GM12878 (cell line): ENCODE data around the gene NHSL1. TPM values are rescaled to one million over a fixed set of nuclear protein-coding genes. Genes with fewer than 3 reads are reported as not detected.

Experiments used
- ATAC-seq: fragments of 200-7000 bp; cut with Tn5 transposase; 3 replicates; pipeline ENCODE4 v1.9.1; 2020; ENCODE audit warnings: mild to moderate bottlenecking, moderate library complexity
- BruUV-seq: library from RNA; stranded (reverse); fragments of 400-500 nt; replicated peaks from 2 replicates; lab custom pipeline; 2021; lab: Mats Ljungman, UMichigan
- CTCF ChIA-PET: fragments of 300-600 bp; sonication (Branson Sonifier 250); formaldehyde crosslinking; extraction: SDS; loops from one replicate; lab custom pipeline; 2021; ENCODE audit warnings: inconsistent platforms; lab: Yijun Ruan, JAX
- POLR2A ChIA-PET: fragments of 350-600 bp; formaldehyde crosslinking; extraction: SDS; loops from one replicate; lab custom pipeline; 2021; ENCODE audit warnings: inconsistent platforms; lab: Charles Lee
- RAD21 ChIA-PET: fragments of 300-600 bp; sonication (Branson Sonifier 250); formaldehyde crosslinking; loops from one replicate; lab custom pipeline; 2023; ENCODE audit warnings: antibody characterized with exemption; ENCODE audit not compliant: unreplicated experiment; lab: Charles Lee
- SMC1A ChIA-PET: fragments of 300-600 bp; sonication (Branson Sonifier 250); formaldehyde crosslinking; loops from one replicate; lab custom pipeline; 2023; ENCODE audit not compliant: unreplicated experiment, uncharacterized antibody; lab: Charles Lee
- DNase-seq: peaks from one replicate; pipeline ENCODE4 v3.0.0-alpha.2; 2011; ENCODE audit warnings: low read depth, low spot score
- FAIRE-seq: peaks from 3 replicates; lab custom pipeline; 2011; peaks lifted over from hg19 to GRCh38; lab: Jason Lieb, UNC
- H2AFZ ChIP-seq: 2 replicates; pipeline ENCODE4 v1.6.0; 2011; ENCODE audit warnings: low read depth, low read length, control low read depth; ENCODE audit not compliant: control insufficient read depth
- H3K27ac ChIP-seq: 2 replicates; pipeline ENCODE4 v1.5.1; 2011; ENCODE audit warnings: control low read depth; ENCODE audit not compliant: control insufficient read depth, insufficient read depth
- H3K27me3 ChIP-seq, 2 experiments: replicated peaks in 1 of 2; 2 replicates each; pipeline versions ENCODE4 v1.6.0 to v1.6.1; 2011; ENCODE audit warnings: low read length in 1 of 2; ENCODE audit not compliant: control insufficient read depth in 2 of 2, insufficient read depth in 2 of 2
- H3K36me3 ChIP-seq, 2 experiments: 2 replicates each; pipeline ENCODE4 v1.5.1; 2011; ENCODE audit warnings: low read length in 1 of 2; ENCODE audit not compliant: control insufficient read depth in 2 of 2, insufficient read depth in 2 of 2
- H3K4me1 ChIP-seq: 2 replicates; pipeline ENCODE4 v1.6.1; 2011; ENCODE audit warnings: mild to moderate bottlenecking, low read length, moderate library complexity, mixed read lengths; ENCODE audit not compliant: control insufficient read depth, insufficient read depth
- H3K4me2 ChIP-seq: 2 replicates; pipeline ENCODE4 v1.6.0; 2011; ENCODE audit warnings: control low read depth; ENCODE audit not compliant: control insufficient read depth, insufficient read depth
- H3K4me3 ChIP-seq: fragments of 200-600 bp; sonication (generic); 2 replicates; pipeline ENCODE4 v1.5.1; 2016
- H3K79me2 ChIP-seq: 2 replicates; pipeline ENCODE4 v1.6.0; 2011; ENCODE audit warnings: low read length; ENCODE audit not compliant: control insufficient read depth, insufficient read depth
- H3K9ac ChIP-seq: 2 replicates; pipeline ENCODE4 v1.8.0; 2011; ENCODE audit warnings: low read length, control low read depth, mixed read lengths; ENCODE audit not compliant: control insufficient read depth, insufficient read depth
- H3K9me3 ChIP-seq: replicated peaks from 3 replicates; pipeline ENCODE4 v1.5.1; 2011; ENCODE audit warnings: mild to moderate bottlenecking, low read length; ENCODE audit not compliant: control insufficient read depth, insufficient read depth
- H4K20me1 ChIP-seq: 2 replicates; pipeline ENCODE4 v1.6.0; 2011; ENCODE audit not compliant: control insufficient read depth, insufficient read depth
- CBX5 ChIP-seq: sonication (generic); IDR thresholded peaks from 2 replicates; pipeline ENCODE4 v1.6.1; 2016; ENCODE audit warnings: low read depth, moderate library complexity, mild to moderate bottlenecking, inconsistent platforms
- IKZF1 ChIP-seq: fragments of 450-650 bp; conservative IDR thresholded peaks from 2 replicates; pipeline ENCODE4 v1.6.1; 2017; ENCODE audit warnings: antibody characterized with exemption, mild to moderate bottlenecking
- RAD51 ChIP-seq: fragments of 450-650 bp; IDR thresholded peaks from 2 replicates; pipeline ENCODE4 v1.6.1; 2016; ENCODE audit warnings: moderate library complexity, mild to moderate bottlenecking, inconsistent platforms
- SMARCA5 ChIP-seq: fragments of 450-650 bp; IDR thresholded peaks from 2 replicates; pipeline ENCODE4 v1.6.1; 2017; ENCODE audit warnings: mild to moderate bottlenecking
- WGBS: methylation state at CpG from one replicate; pipeline ENCODE4 v1.1.6; 2016; ENCODE audit warnings: low lambda C conversion rate; ENCODE audit not compliant: insufficient replicate concordance, insufficient coverage; ENCODE audit errors: missing lambda C conversion rate; 5-methylcytosine and 5-hydroxymethylcytosine counted together
- in situ Hi-C: fragments of 300-500 bp; cut with MboI; formaldehyde crosslinking; loops from 9 replicates; pipeline ENCODE4 v1.14.3; 2018; ENCODE audit warnings: mixed read lengths
- intact Hi-C: fragments of 100-400 bp; cut with micrococcal nuclease; formaldehyde crosslinking; loops from one replicate; pipeline ENCODE4 v1.14.2; 2022; ENCODE audit not compliant: unreplicated experiment
- polyA plus RNA-seq, 11 experiments: library from polyadenylated mRNA; depleted of rRNA in 4 of 11; unstranded in 6 of 11; stranded (reverse) in 5 of 11; fragments of >200 nt; fragmentation: Nextera tagmentation in 4 of 11; fragmentation: Illumina TruSeq in 1 of 11; extraction: Ambion mirVana in 4 of 11; extraction: Trizol in 1 of 11; gene quantifications; 1 replicate in 1 of 11; 2 replicates in 10 of 11; pipeline versions ENCODE4 v1.2.1 to v1.2.3, GENCODE V29; 2011 to 2016; ENCODE audit warnings: inconsistent platforms in 2 of 11, missing spikeins in 2 of 11, low read depth in 1 of 11
- total RNA-seq, 4 experiments: library from RNA; depleted of rRNA in 3 of 4; stranded (reverse); fragments of >200 nt in 3 of 4; fragmentation: Illumina TruSeq in 1 of 4; extraction: Trizol in 1 of 4; gene quantifications; 2 replicates each; pipeline versions ENCODE4 v1.2.1 to v1.2.3, GENCODE V29; 2013 to 2021
- TF ChIP-seq, protein P1 (sequence below): fragments of 450-650 bp; IDR thresholded peaks from 2 replicates; pipeline ENCODE4 v1.6.1; 2014; ENCODE audit warnings: mild to moderate bottlenecking
- TF ChIP-seq, protein P2 (sequence below): fragments of 450-650 bp; IDR thresholded peaks from 2 replicates; pipeline ENCODE4 v1.6.1; 2018; ENCODE audit warnings: mild to moderate bottlenecking, low read depth, moderate library complexity; ENCODE audit not compliant: partially characterized antibody
- TF ChIP-seq, protein P3 (sequence below): fragments of 450-650 bp; IDR thresholded peaks from 2 replicates; pipeline ENCODE4 v1.6.1; 2016; ENCODE audit warnings: mild to moderate bottlenecking, moderate library complexity, borderline replicate concordance
- TF ChIP-seq, protein P4 (sequence below): IDR thresholded peaks from 2 replicates; pipeline ENCODE4 v1.6.1; 2011; ENCODE audit warnings: borderline replicate concordance, low read depth, mild to moderate bottlenecking, moderate library complexity, mixed read lengths, low read length; ENCODE audit not compliant: insufficient read depth; ENCODE audit errors: extremely low read length

The NHSL1 gene
- total and polyA plus RNA-seq, 10 of the 15 experiments (the other 5 are each of a cell fraction or from before 2014, with no cell fraction given), result 0.26 to 14.1 (median 0.90) TPM

DNA sequence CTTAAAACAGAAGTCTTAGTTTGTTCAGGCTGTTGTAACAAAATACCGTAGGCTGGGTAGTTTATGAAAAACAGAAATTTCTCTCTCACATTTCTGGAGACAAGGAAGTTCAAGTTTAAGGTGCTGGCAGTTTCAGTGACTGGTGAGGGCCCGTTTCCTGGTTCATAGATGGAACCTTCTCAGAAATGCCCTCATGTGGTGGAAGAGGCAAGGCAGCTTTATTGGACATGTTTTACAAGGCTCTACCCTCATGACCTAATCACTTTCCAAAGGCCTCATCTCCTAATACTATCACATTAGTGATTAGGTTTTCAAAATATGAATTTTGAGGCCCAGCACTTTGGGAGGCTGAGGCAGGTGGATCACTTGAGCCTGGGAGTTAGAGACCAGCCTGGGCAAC lies 92.9 kb downstream of the NHSL1 start (continued):
- TF ChIP-seq, protein P1, sequence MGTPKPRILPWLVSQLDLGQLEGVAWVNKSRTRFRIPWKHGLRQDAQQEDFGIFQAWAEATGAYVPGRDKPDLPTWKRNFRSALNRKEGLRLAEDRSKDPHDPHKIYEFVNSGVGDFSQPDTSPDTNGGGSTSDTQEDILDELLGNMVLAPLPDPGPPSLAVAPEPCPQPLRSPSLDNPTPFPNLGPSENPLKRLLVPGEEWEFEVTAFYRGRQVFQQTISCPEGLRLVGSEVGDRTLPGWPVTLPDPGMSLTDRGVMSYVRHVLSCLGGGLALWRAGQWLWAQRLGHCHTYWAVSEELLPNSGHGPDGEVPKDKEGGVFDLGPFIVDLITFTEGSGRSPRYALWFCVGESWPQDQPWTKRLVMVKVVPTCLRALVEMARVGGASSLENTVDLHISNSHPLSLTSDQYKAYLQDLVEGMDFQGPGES, result no peak
- TF ChIP-seq IKZF1 (no peak), CBX5 (no peak)

DNA sequence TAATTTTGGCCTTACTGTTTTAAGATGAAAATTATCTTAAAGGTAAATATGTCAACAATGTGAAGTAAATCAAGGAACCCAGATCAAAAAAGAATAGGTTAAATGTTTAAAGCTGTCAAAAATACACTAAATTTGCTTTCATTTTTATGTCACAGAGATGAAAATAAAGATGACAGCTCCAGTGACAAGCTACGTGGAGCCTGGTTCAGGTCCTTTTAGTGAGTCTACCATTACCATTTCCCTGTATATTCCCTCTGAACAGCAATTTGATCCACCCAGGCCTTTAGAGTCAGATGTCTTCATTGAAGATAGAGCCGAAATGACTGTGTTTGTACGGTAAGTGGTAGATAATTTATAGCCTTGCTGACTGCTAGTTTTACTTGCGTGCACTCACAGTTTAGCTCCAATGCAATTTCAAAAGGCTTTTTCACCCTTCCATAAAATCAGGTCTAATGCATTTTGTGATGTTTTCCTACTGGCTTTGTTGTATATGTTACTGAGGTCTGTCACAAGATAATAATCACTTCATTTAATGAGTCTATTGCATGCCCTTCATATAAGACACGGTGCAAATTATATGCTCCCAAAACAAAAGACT lies 93.4 kb downstream of the NHSL1 start:
- ChIA-PET RAD21 (interaction anchor here (0.9 to 4.4 kb wide), 5 partner anchors 10 to 290 kb away, joined by 3 to 26 read pairs (median 3); partner anchors contain the start of gene NHSL1), CTCF (interaction anchor here (0.8 to 4.2 kb wide), 14 partner anchors 8 to 404 kb away, joined by 3 to 32 read pairs (median 4); no protein-coding TSS in a partner anchor), POLR2A (interaction anchor here (0.6 kb wide), 1 partner anchor 610 kb away, joined by 8 read pairs; no protein-coding TSS in a partner anchor), SMC1A (interaction anchor here (1.0 to 4.4 kb wide), 7 partner anchors 9 to 290 kb away, joined by 3 to 34 read pairs (median 4); partner anchors contain the start of gene NHSL1)
- Histone ChIP-seq H3K9ac (no peak overlapping the region), H3K4me3 (no peak overlapping the region), H2AFZ (no peak overlapping the region), H3K9me3 (no peaks in the 10 kb centered on the region), H3K27me3 (no peaks in the 10 kb centered on the region), H3K27ac (no peak overlapping the region), H3K36me3 (peaks cover 1 to 3% of the 10 kb centered on the region in 2 experiments; a peak in 2 of 4 replicates), H4K20me1 (no peaks in the 10 kb centered on the region), H3K4me1 (peaks cover 3% of the 10 kb centered on the region; the same call in 1 of the 2 replicates), H3K79me2 (no peaks in the 10 kb centered on the region), H3K4me2 (no peak overlapping the region)
- BruUV-seq, result no TSS peak
- 99% methylated on average over 5 of the region's 5 CpGs for WGBS
- ATAC-seq, result no peak
- intact Hi-C loops (no loop called here), in situ Hi-C loops (no loop called here)
- no peak for FAIRE-seq
- DNase-seq, result no peak
- TF ChIP-seq, protein P2, sequence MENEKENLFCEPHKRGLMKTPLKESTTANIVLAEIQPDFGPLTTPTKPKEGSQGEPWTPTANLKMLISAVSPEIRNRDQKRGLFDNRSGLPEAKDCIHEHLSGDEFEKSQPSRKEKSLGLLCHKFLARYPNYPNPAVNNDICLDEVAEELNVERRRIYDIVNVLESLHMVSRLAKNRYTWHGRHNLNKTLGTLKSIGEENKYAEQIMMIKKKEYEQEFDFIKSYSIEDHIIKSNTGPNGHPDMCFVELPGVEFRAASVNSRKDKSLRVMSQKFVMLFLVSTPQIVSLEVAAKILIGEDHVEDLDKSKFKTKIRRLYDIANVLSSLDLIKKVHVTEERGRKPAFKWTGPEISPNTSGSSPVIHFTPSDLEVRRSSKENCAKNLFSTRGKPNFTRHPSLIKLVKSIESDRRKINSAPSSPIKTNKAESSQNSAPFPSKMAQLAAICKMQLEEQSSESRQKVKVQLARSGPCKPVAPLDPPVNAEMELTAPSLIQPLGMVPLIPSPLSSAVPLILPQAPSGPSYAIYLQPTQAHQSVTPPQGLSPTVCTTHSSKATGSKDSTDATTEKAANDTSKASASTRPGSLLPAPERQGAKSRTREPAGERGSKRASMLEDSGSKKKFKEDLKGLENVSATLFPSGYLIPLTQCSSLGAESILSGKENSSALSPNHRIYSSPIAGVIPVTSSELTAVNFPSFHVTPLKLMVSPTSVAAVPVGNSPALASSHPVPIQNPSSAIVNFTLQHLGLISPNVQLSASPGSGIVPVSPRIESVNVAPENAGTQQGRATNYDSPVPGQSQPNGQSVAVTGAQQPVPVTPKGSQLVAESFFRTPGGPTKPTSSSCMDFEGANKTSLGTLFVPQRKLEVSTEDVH, result no peak
- TF ChIP-seq RAD51 (no peak), SMARCA5 (no peak)
- TF ChIP-seq, protein P3, sequence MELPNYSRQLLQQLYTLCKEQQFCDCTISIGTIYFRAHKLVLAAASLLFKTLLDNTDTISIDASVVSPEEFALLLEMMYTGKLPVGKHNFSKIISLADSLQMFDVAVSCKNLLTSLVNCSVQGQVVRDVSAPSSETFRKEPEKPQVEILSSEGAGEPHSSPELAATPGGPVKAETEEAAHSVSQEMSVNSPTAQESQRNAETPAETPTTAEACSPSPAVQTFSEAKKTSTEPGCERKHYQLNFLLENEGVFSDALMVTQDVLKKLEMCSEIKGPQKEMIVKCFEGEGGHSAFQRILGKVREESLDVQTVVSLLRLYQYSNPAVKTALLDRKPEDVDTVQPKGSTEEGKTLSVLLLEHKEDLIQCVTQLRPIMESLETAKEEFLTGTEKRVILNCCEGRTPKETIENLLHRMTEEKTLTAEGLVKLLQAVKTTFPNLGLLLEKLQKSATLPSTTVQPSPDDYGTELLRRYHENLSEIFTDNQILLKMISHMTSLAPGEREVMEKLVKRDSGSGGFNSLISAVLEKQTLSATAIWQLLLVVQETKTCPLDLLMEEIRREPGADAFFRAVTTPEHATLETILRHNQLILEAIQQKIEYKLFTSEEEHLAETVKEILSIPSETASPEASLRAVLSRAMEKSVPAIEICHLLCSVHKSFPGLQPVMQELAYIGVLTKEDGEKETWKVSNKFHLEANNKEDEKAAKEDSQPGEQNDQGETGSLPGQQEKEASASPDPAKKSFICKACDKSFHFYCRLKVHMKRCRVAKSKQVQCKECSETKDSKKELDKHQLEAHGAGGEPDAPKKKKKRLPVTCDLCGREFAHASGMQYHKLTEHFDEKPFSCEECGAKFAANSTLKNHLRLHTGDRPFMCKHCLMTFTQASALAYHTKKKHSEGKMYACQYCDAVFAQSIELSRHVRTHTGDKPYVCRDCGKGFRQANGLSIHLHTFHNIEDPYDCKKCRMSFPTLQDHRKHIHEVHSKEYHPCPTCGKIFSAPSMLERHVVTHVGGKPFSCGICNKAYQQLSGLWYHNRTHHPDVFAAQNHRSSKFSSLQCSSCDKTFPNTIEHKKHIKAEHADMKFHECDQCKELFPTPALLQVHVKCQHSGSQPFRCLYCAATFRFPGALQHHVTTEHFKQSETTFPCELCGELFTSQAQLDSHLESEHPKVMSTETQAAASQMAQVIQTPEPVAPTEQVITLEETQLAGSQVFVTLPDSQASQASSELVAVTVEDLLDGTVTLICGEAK, result no peak
- TF ChIP-seq, protein P4, sequence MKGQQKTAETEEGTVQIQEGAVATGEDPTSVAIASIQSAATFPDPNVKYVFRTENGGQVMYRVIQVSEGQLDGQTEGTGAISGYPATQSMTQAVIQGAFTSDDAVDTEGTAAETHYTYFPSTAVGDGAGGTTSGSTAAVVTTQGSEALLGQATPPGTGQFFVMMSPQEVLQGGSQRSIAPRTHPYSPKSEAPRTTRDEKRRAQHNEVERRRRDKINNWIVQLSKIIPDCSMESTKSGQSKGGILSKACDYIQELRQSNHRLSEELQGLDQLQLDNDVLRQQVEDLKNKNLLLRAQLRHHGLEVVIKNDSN, result no peak
